SH-SY5Y (cell line): ENCODE results near the gene CTBP1.

ENCODE experiments used
- GATA2 ChIP-seq: IDR thresholded peaks from 2 replicates; pipeline ENCODE4 v1.6.1; 2011; ENCODE audit warnings: mild to moderate bottlenecking, low read depth, low read length
- GATA3 ChIP-seq: IDR thresholded peaks from 2 replicates; pipeline ENCODE4 v1.6.1; 2011; ENCODE audit warnings: low read depth, mild to moderate bottlenecking, low read length, moderate library complexity

- no peak for TF ChIP-seq GATA2
- no peak for TF ChIP-seq GATA3
Observed at GRCh38 chr4:1265351-1265750, 16.4 kb upstream of the CTBP1 start.
